D721Med (cell line): ENCODE results near the gene KCTD13.

Experiments
- DNase-seq: peaks from one replicate; pipeline ENCODE4 v3.0.0; 2011; ENCODE audit warnings: low spot score; ENCODE audit not compliant: insufficient read length
- FAIRE-seq: peaks from 2 replicates; lab custom pipeline; 2011; peaks lifted over from hg19 to GRCh38; lab: Jason Lieb, UNC
- CTCF ChIP-seq: IDR thresholded peaks from 2 replicates; pipeline ENCODE4 v1.5.1; 2012; ENCODE audit warnings: mild to moderate bottlenecking, control low read depth; ENCODE audit not compliant: insufficient read depth; ENCODE audit errors: missing control alignments

KCTD13 gene

GRCh38 chr16:29898804-29899515 is 27.1 kb downstream of the KCTD13 start:
- no peak for TF ChIP-seq CTCF
- FAIRE-seq (no peak), DNase-seq (no peak)

- DNase-seq: no peak
- FAIRE-seq: no peak
- TF ChIP-seq CTCF: no peak
These were observed 27.8 kb downstream of the KCTD13 start for GRCh38 chr16:29898135-29898803.

GRCh38 chr16:29897333-29897732 is 28.7 kb downstream of the KCTD13 start:
- DNase-seq (no peak), FAIRE-seq (no peak)
- no peak for TF ChIP-seq CTCF

GRCh38 chr16:29896841-29897240 is 29.2 kb downstream of the KCTD13 start:
- FAIRE-seq (no peak), DNase-seq (no peak)
- no peak for TF ChIP-seq CTCF

GRCh38 chr16:29894352-29894751 is 31.7 kb downstream of the KCTD13 start:
- no peak for DNase-seq
- FAIRE-seq: no peak
- no peak for TF ChIP-seq CTCF

- no peak for TF ChIP-seq CTCF
- DNase-seq (no peak), FAIRE-seq (no peak)
These were observed 32.5 kb downstream of the KCTD13 start for GRCh38 chr16:29893553-29893952.

GRCh38 chr16:29892458-29892813 is 33.6 kb downstream of the KCTD13 start:
- TF ChIP-seq CTCF: no peak
- DNase-seq (no peak), FAIRE-seq (no peak)
